Fibroblast of skin of left biceps (primary cell): ENCODE measurements around the gene AKT2.

Source experiments
- DNase-seq, 2 experiments: peaks; one replicate each; pipeline ENCODE4 v3.0.0-alpha.2; 2013; ENCODE audit warnings: low read depth in 2 of 2

AKT2 gene

DNA sequence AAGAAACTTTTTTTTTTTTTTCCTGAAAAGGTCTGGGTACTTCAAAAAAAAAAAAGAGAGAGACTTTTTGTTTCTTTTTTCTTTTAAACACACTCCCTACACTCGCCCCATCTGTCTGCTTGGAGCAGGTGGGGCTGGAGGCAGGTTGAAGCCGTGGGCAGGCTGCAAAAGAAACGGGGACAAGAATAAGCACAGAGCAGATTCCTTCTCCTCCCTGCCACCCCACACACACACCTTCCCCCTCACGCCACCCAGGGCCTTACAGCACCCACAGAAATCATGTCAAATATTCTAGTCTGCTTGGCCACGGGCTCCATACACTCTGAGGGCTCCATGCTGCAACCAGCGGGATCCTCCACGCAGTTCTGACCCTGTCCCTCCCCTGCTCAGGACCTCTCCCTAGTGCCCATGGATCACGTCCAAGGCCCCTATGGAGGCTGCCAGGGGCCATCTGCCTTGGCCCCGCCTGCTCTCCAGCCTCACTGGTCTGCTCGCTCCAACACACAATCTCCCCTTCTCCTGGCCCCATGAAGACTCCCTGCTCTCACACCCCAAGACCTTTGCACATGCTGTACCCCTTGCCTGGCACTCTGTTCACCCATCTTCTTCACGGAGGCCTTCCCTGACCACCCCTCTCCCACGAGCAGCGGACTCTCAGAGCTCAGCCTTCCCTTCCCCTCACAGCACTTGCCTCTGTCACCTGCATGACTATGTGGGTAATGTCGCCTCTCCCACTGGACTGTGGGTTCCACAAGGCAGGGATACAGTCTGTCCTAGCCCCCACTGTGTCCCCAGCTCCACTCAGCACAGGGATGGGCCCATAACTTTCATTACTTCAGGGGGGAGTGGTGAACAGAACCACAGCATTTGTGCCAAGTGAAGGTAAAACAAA, 11.4 kb downstream of the AKT2 start:
- DNase-seq: no peak

DNA sequence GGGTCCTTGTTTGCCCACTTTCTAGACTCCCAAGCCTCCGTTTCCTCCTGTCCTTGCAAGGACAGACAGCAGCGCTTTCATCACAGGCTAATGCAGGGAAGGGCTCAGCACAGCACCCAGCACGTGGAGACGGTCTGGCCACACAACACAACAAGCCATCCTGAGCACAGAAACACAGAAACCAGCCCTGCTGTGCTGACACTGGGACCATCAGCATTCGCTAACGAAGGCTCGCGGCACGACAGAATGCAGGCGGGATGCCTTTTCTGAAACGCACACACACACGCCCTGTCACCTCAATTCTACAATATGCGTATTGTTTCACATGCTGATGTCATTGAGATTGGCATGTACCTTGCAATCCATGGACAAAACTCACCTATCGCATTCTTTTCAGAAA, 12.9 kb downstream of the AKT2 start:
- DNase-seq: no peak

DNA sequence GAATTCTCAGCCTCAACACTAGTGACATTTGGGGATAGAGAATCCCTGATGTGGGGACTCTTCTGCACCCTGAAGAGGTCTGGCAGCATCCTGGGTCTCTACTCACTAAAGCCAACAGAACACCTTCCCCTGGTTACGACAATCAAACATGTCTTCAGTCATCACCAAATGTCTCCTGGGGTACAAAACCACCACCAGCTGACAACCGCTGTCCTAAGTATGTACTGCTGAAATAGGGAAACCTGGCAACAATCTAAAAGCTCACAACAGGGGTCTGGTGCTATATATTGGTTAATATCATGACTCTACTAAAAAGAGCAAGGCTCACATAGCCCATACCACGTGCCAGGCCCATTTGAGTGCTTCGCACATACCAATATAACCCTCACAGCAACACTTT, 13.4 kb downstream of the AKT2 start:
- no peak for DNase-seq

DNA sequence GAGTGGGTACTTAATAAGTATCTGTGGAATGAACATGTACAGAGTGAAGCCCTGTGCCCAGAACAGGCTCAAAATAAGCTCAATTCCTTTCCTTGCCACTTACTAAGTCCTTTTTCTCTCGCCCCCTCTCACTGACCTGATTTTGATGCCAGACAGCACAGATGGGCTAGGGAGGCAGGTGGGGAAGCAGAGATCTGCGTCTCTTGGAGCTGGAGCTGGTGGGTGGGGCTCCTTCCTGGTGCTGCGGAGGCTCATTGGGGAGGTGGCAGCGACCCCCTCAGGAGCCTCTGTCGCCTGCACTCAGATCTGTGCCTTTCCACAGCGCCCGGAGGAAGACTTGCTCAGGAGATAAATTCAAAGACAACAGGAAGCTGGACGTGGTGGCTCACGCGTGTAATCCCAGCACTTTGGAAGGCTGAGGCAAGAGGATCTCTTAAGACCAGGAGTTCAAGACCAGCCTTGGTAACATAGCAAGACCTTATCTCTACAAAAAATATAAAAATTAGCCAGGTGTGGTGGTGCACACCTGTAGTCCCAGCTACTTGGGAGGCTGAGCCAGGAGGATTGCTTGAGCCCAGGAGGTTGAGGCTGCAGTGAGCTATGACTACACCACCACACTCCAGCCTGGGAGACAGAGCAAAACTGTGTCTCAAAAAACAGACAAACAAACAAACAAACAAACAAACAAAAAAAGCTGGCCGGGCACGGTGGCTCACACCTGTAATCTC, 14.6 kb downstream of the AKT2 start:
- DNase-seq: no peak

DNA sequence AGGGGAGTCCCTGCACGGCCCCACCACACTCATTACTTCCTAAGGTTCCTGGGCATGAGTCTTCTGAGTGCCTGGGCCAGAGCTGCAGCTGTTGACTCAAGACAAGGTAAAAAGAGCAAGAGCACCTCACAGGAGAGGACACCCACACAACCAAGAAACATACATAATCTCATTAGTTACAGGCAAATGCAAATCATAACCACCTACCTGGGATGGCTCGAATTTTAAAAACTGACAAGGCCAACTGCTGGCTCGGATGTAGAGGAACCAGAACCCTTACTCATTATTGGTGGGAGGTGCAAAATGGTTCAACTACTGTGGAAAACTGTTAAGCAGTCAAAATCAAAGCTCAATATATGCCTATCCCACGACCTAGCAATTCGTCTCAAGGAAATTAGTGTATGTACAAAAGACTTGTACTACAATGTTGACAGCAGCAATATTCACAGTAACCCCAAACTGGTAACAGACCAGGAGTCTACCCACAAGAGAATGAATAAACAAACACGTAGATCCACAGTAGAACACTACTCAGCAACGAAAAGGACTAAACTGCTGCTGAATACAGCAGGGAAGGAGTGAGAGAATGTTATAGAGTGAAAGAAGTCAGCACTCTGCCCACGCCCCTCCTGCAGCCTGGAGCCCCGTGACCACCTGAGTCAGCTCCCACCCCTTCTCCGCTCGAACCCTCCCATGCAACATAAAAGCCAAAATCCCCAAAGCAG, 15.8 kb downstream of the AKT2 start:
- no peak for DNase-seq

DNA sequence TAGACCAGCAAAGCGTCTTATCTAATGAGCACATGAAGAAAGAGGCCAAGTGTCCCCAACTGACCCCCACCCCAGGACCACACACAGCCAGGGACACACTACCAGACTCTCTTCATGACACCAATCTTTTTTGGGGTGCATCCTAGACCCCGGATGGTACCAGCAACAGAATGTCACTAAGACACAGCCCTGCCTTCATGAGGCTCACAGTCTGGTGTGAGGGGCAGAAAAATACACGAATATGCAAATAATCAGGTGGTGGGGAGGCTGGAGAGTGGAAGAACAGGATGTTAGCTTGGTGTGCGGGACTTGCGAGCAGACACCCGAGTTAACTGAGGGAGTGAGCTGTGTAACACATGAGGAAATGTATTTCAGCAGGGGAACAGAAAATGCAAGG, 17.5 kb downstream of the AKT2 start:
- DNase-seq: no peak

DNA sequence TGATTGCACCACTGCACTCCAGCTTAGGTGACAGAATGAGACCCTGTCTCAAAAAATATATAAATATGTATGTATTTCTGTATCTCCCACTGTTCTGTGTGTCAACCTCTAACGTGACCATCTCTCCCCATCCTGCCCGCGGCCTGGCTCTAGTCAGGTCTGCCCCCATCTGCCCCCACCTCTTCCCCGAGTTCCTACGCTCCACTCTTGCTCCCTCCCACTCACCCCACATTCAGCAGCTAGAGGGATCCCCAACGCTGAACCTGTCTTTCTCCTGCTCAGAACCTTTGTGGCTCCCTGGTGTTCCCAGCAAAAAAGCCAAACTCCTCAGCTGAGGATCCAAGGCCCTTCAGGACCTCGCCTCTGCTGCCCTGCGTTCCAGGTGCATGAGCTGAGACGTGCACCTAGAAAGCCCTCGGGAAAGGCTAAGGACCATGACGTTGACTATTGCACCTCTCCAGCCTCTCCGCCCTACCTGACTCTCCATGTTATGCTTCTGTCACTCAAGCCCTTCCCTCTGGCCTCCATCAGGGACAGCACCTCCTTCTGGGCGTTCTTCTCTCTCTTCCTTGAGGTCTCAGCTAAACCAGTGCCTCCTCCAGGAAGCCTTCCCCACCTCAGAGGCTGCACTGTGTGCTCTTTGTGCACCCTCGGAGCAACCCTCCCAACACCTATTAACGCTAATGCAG, 18.1 kb downstream of the AKT2 start:
- no peak for DNase-seq

DNA sequence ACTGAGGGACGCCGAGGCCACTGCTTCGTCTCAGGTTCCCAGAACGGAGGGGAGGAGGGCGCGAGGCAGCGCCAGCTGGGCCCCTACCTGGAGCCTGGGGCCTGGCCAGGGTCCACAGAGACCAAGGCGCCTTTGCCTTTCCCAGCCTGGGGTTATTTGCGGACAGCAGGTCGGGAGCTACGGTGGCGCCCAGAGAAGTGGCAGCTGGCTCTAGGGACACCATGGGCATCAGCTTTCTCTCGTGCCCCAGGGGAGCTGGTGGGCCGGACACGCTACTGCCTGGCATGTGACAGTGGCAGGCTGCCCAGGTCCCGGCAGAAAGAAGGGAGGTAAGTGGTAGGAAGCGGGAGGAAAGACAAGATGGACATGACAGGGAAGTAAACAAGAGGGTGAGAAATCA, 19.0 kb downstream of the AKT2 start:
- no peak for DNase-seq

DNA sequence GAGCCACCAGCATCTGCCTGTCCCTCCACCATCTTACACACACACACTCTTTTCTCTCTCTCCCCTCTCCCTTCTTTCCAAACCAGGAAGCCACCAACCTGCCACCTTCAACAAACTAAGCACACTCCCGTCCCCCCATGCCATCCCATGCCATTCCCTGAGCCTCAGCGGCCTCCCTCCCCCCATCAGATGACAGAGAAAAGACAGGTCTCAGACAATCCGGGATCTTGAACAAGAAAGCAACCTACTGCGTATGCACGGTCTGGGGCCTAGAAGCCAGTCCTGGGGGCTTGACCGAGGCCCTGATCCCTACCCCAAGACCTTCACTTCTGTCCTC, 19.4 kb downstream of the AKT2 start:
- DNase-seq: no peak

DNA sequence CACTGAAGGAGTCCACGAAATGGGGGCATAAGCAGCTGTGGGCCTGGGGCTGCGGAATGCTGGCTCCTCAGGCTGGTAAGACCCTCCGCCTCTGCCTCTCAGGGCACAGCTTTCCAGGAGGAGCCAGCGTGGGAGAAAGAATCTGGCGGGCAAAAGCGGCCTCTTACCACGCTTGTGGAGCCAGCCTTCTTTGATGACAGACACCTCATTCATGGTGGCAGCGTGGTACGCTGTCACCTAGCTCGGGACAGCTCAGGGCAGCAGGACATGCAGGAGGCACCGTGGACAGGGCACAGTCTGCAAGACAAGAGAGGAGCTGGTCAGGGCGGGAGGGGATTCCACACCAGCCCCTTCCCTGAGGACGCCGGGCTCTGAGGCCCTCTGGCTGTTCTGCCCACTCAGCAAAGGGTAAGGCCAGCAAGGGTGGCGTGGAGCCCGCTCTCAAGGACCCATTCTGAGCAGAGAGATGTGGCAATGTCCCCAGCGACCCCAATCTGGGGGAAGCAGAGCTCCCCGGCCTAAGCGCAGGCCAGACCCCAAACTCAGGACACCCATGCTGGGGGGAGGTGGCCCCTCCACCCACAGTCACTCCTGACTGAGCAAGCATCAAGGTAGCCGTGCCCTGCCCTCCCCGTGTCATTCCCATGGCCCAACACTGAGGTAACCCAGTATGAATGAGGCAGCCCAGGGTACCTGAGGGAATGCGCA, 19.9 kb downstream of the AKT2 start:
- DNase-seq: no peak

DNA sequence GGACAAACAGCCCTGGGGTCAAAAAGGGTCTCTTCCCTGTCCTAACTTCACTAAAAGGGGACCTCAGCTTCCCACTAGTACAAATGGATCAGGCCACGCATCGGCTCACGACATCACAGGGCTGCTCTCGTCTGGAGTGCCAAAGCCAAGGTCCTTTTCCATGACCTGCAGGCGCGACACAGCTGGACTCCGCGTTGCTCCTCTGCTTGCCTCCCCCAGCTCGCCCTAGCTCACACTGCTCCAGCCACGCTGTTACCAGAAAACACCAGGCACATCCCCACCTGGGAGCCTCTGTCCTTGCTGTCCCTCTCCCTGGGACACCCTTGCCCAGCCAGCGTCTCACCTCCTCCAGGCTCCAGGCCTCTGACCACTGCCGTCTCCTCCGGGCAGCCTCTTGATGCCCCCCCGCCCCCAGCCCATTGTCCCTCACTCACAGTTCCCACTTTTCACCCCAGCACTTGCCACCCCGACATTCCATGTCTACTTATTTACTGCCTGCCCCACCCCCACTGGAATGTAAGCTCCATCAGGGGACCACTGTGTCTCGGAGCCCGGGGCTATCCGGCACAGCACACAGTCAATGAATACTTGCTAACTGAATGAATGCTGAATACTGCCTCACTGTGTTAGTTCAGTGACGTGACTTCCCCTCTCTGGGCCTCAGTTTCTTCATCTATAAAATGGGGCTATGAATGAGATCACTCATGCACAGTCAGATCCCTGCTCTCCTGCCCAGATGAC, 20.7 kb downstream of the AKT2 start:
- no peak for DNase-seq

DNA sequence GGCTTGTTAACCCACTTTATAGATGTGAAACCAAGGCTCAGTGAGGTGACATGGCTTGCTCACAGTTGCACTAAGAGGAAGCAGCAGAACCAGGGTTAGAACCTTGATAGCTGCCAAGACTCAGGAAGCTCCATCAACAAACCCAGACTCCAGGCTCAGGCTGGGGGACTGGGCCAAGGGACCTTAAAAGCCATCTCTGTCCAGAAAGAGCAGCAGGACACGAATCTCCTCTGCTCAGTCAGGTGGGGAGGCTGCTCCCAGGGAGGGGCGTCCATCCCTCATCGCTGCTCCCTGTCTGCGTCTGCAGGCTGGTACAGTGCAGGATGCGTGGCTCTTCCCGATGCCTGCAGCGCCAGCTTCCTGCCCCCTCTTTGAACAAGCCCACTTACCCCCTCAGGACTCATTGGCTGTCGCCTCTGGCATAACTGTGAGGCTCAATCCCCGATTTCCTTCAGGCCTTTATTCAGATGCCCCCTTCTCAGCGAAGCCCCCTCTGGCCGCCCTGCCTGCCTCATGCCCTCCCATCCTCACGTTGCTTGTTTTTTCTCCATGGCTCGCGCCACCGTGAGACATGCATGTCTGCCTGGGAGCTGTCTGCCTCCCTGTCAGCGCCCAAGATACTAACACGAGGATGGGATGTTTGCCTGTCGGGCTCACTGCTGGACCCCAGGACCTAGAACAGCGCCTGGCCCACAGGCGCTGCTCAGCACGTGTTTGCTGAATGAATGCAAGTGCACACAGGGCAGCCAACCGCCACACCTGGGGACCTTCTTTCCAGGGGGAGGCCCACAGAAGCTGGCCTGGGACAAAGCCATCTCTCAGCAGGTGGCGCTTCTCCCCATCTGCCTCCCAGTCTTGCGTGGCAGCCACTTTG, 21.5 kb downstream of the AKT2 start:
- DNase-seq: no peak

DNA sequence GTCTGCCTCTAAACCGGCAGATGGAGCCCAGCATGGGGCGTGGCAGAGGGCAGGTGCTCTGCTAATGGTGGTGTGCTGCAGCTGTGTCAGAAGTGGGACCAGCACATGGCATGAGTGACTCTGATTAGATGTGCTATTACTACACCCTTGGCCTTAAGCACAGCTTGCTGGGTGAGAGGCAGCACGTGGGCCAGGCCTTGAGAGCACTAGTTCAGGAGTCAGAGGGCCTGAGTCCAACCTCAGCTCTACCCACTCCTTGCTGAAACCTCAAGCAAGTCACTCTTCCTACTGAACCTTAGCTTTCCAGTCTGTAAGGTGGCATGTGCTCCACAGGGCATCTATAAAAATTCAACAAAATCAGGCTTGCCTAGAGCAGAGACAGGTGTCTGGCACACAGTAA, 22.7 kb downstream of the AKT2 start:
- DNase-seq: no peak

DNA sequence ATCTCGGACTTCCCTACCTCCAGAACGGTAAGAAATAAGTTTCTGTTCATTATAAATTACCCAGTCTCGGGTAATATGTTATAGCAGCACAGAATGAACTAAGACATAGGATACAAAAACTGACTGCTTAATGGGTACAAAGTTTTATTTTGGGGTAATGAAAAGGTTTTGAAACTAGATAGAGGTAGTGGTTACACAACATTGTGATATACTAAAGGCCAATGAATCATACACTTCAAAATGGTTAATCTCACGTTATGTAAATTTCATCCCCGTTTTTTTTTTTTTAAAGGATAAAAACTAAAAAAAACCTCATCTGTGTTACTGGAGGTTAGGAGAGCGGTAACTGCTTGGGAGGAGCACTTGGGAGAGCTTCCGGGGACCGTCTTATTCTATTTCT, 23.5 kb downstream of the AKT2 start:
- DNase-seq: no peak

DNA sequence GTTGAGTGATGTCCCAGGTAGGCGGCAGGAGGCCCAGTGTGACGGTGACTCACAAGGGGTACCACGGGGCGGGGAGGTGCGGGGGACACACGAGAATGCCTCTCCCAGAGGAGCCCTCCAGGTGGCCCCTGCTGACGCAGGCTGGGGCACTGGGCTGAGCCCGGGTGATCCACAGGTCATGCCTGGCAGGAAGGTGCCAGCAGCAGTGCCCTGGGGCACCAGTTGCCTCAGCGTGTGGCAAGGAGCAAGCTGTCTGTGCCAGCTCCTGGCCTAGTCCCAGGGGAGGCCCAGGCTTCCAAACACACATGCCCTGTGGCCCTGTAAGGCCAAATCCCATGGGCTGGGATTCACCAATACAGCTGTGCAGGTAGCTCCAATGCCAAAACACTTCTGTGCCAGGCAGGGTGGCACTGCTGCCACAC, 28.0 kb downstream of the AKT2 start:
- DNase-seq: no peak

DNA sequence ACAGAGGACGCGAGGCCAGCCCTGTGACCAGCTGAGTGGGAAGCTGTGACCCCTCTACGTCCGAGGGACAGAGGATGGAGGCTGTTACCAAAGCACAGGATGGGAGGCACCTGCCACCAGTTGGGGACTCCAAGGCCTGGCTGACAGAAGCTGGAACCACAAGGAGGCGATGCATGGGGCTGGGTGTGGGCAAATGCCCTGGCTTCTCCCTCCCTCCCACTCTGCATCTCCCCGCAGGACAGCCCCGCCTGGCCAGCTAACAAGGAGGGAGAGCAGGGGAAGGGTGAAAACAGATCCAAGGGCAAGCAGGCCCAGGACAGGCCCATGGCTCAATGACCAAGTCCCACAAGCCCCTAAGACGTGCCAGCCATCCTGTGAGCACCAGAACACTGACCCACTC, 28.6 kb downstream of the AKT2 start:
- no peak for DNase-seq

DNA sequence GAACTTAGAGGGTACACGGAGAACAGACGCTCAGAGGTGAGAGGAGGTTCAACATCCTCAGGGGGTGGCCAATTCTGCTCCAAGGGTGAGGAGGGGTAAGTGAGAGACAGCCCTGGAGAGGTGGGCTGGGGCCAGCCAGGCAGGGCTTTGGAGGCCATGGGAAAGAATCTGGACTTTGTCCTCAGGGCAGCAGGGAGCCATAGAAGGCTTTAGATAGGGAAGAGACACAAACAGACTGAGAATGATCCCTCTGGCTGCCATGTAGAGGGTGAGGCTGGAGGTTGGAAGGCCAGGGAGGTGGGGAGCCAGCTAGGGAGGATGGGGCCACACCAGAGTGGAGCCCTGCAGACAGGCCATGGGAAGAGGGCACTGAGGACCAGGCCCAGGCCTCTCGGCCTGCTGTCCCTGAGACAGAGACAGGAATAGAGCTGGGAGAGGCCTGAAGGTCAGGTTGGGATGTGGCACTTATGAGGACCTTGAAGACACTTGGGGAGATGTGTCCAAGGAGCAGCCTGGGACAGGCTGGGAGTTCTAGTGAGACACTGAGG, 29.5 kb downstream of the AKT2 start:
- no peak for DNase-seq

DNA sequence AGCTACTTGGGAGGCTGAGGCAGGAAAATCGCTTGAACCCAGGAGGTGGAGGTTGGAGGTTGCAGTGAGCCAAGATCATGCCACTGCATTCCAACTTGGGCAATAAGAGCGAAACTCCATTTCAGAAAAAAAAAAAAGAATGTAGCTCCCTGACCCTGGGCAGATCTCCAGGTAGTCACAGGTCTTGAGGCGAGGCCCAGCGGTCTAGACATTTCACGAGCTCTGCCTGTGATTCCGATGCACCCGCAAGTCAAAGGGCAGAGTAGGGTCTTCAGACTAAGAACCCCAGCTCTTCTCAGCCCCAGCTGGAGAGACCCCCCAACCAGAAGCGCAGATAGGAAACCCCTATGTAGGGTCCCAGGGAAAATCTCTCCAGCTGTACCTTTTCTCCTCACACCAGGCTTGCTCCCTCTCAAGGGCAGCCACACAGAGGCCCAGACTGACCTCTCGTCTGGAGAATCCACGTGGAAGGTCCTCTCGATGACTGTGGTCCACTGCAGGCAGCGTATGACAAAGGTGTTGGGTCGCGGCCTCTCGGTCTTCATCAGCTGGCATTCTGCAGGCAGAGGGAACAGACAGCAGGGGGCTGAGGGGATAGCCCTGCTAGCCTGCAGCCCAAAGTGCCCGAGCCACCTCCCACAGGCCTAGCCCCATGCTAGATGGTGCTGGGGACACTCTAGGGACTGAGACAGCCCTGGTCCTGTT, 30.3 kb downstream of the AKT2 start:
- no peak for DNase-seq

DNA sequence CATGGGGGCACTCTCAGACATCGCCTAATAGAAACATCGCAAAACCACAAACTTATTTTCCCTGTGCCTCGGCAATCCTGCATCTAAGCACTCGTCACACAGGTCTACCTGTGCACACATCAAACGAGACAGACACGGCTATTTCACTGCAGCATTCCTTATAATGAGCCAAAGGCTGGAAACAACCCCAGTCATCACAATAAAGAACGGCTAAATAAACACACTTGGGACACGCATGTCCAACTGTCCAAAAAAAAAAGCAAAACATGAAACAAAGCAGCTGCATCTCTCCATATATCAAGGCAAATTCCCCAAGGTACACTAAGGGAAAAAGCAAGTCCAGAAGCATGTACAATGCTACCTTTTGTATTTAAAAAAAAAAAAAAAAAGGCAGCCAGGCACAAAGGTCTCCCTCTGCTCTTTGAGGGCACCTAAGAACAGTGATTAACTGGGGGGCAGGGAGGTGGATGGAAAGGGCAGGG, 31.5 kb downstream of the AKT2 start:
- DNase-seq: no peak
